Putamen (tissue), 1 donor: Measurements from ENCODE around the gene NT5E.
"Not testable (repeated sequence)": the region's sequence is repeated elsewhere in the genome, so short reads cannot be mapped to it uniquely, and the experiment has no call there.

Experiments used
- DNase-seq: peaks from one replicate; pipeline ENCODE4 v3.0.0-alpha.2; 2016; ENCODE audit warnings: low spot score

The NT5E gene

GRCh38 chr6:85449818-85450759 is at the start of gene NT5E:
Gene NT5E, plus strand, starts transcription at chr6:85450083. Its CDS starts 57 bp downstream, at chr6:85450140.
- DNase-seq = peak; percentile 49

- no peak for DNase-seq
Observed at GRCh38 chr6:85400331-85400730, 49.6 kb upstream of the NT5E start.

- no peak for DNase-seq
Observed at GRCh38 chr6:85401186-85402021, 48.5 kb upstream of the NT5E start.

GRCh38 chr6:85402071-85402470 is 47.8 kb upstream of the NT5E start:
- DNase-seq = no peak

- DNase-seq = no peak
Observed at GRCh38 chr6:85402922-85403321, 47.0 kb upstream of the NT5E start.

- no peak for DNase-seq
Observed at GRCh38 chr6:85403331-85404015, 46.4 kb upstream of the NT5E start.

GRCh38 chr6:85404016-85404563 is 45.8 kb upstream of the NT5E start:
- DNase-seq = not testable (repeated sequence)

- no peak for DNase-seq
Observed at GRCh38 chr6:85404564-85405174, 45.2 kb upstream of the NT5E start.

GRCh38 chr6:85405175-85405852 is 44.6 kb upstream of the NT5E start:
- DNase-seq = no peak

- no peak for DNase-seq
Observed at GRCh38 chr6:85405853-85406198, 44.1 kb upstream of the NT5E start.

GRCh38 chr6:85406641-85407075 is 43.2 kb upstream of the NT5E start:
- DNase-seq = no peak

GRCh38 chr6:85408039-85408438 is 41.8 kb upstream of the NT5E start:
- DNase-seq = no peak

- no peak for DNase-seq
Observed at GRCh38 chr6:85412911-85413430, 36.9 kb upstream of the NT5E start.

- no peak for DNase-seq
Observed at GRCh38 chr6:85416049-85416448, 33.8 kb upstream of the NT5E start.

GRCh38 chr6:85416766-85417165 is 33.1 kb upstream of the NT5E start:
- no peak for DNase-seq

- DNase-seq = no peak
Observed at GRCh38 chr6:85417336-85417735, 32.5 kb upstream of the NT5E start.

GRCh38 chr6:85418059-85418458 is 31.8 kb upstream of the NT5E start:
- no peak for DNase-seq

GRCh38 chr6:85419046-85419759 is 30.7 kb upstream of the NT5E start:
- no peak for DNase-seq

- DNase-seq = no peak
Observed at GRCh38 chr6:85420551-85420950, 29.3 kb upstream of the NT5E start.

- no peak for DNase-seq
Observed at GRCh38 chr6:85421181-85421580, 28.7 kb upstream of the NT5E start.
